HG03442 (cell line): ENCODE results near the gene CPD.

Experiments used
- ATAC-seq: cut with Tn5 transposase; IDR thresholded peaks from one replicate; pipeline ENCODE4 v1.9.1; 2021; ENCODE audit warnings: mild to moderate bottlenecking, moderate library complexity; ENCODE audit not compliant: unreplicated experiment

The CPD gene

GRCh38 chr17:30352240-30352814 is 26.4 kb upstream of the CPD start:
- ATAC-seq, result no peak

GRCh38 chr17:30354701-30355100 is 24.0 kb upstream of the CPD start:
- no peak for ATAC-seq

GRCh38 chr17:30357476-30357875 is 21.3 kb upstream of the CPD start:
- ATAC-seq, result no peak

GRCh38 chr17:30358055-30358760 is 20.5 kb upstream of the CPD start:
- no peak for ATAC-seq

- ATAC-seq, result no peak
These were observed 18.5 kb upstream of the CPD start for GRCh38 chr17:30360086-30360808.

GRCh38 chr17:30361766-30362279 is 16.9 kb upstream of the CPD start:
- no peak for ATAC-seq

- peak; percentile 83 for ATAC-seq
These were observed 15.0 kb upstream of the CPD start for GRCh38 chr17:30363715-30364202.

GRCh38 chr17:30366536-30366935 is 12.2 kb upstream of the CPD start:
- ATAC-seq, result no peak

GRCh38 chr17:30368912-30369720 is 9.6 kb upstream of the CPD start:
- no peak for ATAC-seq

- no peak for ATAC-seq
These were observed 8.7 kb upstream of the CPD start for GRCh38 chr17:30369995-30370394.

GRCh38 chr17:30372755-30373154 is 6.0 kb upstream of the CPD start:
- ATAC-seq, result no peak

GRCh38 chr17:30375661-30376060 is 3.1 kb upstream of the CPD start:
- ATAC-seq, result no peak

- no peak for ATAC-seq
These were observed 1.9 kb upstream of the CPD start for GRCh38 chr17:30376621-30377452.

GRCh38 chr17:30377574-30378240 is 1.0 kb upstream of the CPD start:
- ATAC-seq, result no peak

- ATAC-seq, result no peak
These were observed 394 bp upstream of the CPD start for GRCh38 chr17:30378241-30378824.

GRCh38 chr17:30379303-30379902 is 676 bp downstream of the CPD start:
- ATAC-seq, result peak; percentile 20

GRCh38 chr17:30379903-30380381 is 1.2 kb downstream of the CPD start:
- no peak for ATAC-seq

- ATAC-seq, result no peak
These were observed 2.1 kb downstream of the CPD start for GRCh38 chr17:30380643-30381339.
